ENCODE data around the gene YPEL1.
"Not testable (repeated sequence)": the region's sequence is repeated elsewhere in the genome, so short reads cannot be mapped to it uniquely, and the experiment has no call there.

YPEL1 gene

DNA sequence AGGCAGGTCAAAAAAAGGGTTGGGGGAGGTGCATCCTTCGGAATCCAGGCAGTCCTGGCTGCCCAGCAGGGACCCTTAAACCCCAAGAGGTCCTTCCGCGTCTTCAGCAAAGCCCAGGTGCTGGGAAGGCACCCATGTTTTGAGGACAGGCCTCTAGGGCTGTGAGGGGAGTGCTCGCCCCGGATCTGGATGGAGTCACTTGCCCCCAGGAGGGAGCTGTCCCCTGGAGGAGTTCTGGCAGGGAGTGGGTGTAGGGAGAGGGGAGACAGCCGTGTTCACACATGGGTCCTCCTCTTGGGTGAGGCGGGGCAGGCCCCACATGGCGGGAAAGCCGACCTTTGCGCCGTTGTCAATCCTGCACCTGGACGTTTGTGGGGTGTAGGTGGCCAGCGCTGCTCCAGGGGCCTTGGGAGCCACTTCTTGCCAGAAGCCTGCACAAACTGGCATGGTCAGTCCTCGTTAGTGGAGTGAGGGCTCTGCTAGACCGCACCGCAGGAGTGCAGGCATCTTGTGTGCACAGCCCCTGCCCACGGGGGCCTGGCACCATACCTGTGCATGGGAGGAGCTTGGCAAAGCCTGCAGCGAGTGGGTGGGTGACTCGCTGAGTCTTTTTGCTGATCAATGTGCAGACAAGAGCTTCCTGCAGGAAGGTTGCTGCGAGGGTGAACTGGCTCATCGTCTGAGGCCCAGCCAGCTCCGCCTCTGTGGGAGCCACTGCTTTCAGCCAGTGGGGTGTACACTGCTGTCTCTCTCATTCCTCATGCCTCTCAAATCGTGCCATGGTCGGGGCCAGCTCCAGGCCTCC, 53.8 kb downstream of the YPEL1 start:
- Mint-ChIP-seq H3K27ac (no peak overlapping the region), H3K27me3 (ENCODE audit: low read depth) (no peaks in the 10 kb centered on the region), H3K4me1 (ENCODE audit: low read depth) (no peaks in the 10 kb centered on the region), H3K9me3 (no peaks in the 10 kb centered on the region), H3K4me3 (no peak overlapping the region), H3K36me3 (ENCODE audit: low read depth) (peaks cover 3% of the 10 kb centered on the region)

DNA sequence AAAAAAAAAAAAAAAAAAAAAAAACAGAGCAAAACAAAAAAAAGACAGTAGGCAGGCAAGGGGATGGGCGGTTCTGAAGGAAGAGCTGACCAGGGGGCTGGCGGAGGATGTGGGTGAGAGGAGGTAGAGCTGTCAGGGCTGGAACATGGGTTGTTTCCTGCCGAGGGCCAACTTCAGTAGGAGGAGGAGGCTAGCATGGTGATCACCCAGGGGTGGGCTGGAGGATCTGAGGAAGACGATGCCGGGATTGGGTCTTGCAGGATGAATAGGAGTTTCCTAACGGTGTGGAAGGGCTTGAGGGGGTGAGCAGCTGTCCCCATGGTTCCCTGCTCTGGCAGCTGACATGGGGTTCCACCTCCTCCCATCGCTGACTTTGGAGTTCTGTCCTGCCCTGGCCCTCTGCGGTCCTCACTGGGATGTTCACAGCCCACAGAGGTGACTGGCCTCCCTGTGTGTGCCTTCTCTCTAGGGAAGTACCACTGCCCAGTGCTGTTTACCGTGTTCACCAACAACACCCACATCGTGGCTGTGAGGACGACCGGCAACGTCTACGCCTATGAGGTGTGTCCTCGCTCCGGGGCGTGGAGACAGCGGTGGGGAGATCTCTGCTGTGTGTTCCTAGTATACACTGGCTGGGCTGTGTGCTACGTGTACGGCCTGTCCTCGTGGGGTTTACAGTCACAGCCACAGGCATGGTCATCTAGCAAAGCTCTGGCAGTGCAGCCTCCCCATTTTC, 54.6 kb downstream of the YPEL1 start:
- Mint-ChIP-seq H3K9me3 (no peaks in the 10 kb centered on the region), H3K36me3 (ENCODE audit: low read depth) (peaks cover 3% of the 10 kb centered on the region), H3K27me3 (ENCODE audit: low read depth) (no peaks in the 10 kb centered on the region), H3K4me1 (ENCODE audit: low read depth) (no peaks in the 10 kb centered on the region), H3K27ac (no peak overlapping the region), H3K4me3 (no peak overlapping the region)

DNA sequence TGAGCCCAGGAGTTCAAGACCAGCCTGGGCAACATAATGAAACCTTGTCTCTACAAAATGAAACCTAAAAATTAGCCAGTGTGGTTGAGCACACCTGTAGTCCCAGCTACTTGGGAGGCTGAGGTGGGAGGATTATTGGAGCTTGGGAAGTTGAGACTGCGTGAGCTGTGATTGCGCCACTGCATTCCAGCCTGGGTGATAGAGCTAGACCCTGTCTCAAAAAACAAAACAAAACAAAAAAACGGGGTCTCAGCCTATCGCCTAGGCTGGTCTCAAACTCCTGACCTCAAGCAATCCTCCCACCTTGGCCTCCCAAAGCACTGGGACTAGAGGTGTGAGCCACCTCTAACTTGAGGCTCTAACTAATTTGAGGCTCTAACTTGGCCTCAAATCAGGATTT, 56.2 kb downstream of the YPEL1 start:
- H3K27me3 Mint-ChIP-seq (ENCODE audit: low read depth), result no peaks in the 10 kb centered on the region
- H3K27ac Mint-ChIP-seq, result no peak overlapping the region
- peaks cover 3% of the 10 kb centered on the region for H3K36me3 Mint-ChIP-seq (ENCODE audit: low read depth)
- no peaks in the 10 kb centered on the region for H3K4me1 Mint-ChIP-seq (ENCODE audit: low read depth)
- no peak overlapping the region for H3K4me3 Mint-ChIP-seq
- H3K9me3 Mint-ChIP-seq, result no peaks in the 10 kb centered on the region

DNA sequence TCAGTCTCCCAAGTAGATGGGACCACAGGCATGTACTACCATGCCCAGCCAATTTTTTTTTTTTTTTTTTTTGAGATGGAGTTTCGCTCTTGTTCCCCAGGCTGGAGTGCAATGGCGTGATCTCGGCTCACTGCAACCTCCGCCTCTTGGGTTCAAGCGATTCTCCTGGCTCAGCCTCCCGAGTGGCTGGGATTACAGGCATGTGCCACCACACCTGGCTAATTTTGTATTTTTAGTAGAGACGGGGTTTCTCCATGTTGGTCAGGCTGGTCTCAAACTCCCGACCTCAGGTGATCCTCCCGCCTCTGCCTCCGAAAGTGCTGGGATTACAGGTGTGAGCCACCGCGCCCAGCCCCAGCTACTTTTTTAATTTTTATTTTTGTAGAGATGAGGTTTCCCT, 56.8 kb downstream of the YPEL1 start:
- H3K36me3 Mint-ChIP-seq (ENCODE audit: low read depth); H3K27ac Mint-ChIP-seq; H3K4me3 Mint-ChIP-seq; H3K27me3 Mint-ChIP-seq (ENCODE audit: low read depth); H3K4me1 Mint-ChIP-seq (ENCODE audit: low read depth); H3K9me3 Mint-ChIP-seq: not testable (repeated sequence)

DNA sequence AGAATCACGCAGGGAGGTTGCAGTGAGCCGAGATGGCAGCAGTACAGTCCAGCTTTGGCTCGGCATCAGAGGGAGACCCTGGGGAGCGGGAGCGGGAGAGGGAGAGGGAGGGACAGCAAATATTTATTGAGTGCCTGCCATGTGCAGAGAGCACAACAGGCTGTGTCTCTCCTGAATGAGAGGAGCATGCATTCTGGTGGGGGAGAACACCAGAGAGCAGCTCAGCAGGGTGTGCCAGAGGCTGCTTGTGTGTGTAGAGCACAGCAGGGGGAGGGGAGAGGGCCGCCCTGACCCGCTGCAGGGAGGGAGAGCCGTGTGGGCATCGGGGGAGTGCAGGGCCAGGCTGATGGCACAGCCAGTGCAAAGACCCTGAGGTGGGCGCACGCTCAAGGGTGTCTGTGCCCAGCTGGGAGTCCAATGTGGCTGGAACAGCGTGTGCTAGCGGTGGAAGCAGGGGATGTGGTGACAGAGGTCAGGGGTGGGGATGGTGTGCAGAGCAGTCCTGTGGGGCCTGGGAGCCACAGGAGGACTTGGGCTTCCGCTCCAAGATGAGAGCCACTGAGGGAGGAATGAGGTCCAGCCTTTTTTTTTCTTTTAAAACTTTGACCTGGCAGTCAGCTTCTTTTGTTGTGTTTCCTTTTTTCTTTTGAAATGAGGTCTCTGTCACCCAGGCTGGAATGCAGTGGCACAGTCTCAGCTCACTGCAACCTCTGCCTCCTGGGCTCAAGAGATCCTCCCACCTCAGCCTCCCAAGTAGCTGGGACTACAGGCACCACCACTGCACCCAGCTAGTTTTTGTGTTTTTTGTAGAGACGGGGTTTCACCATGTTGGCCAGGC, 57.8 kb downstream of the YPEL1 start:
- Mint-ChIP-seq H3K4me3 (no peak overlapping the region), H3K9me3 (no peaks in the 10 kb centered on the region), H3K27me3 (ENCODE audit: low read depth) (no peaks in the 10 kb centered on the region), H3K36me3 (ENCODE audit: low read depth) (peaks cover 9% of the 10 kb centered on the region), H3K27ac (no peak overlapping the region), H3K4me1 (ENCODE audit: low read depth) (no peaks in the 10 kb centered on the region)

DNA sequence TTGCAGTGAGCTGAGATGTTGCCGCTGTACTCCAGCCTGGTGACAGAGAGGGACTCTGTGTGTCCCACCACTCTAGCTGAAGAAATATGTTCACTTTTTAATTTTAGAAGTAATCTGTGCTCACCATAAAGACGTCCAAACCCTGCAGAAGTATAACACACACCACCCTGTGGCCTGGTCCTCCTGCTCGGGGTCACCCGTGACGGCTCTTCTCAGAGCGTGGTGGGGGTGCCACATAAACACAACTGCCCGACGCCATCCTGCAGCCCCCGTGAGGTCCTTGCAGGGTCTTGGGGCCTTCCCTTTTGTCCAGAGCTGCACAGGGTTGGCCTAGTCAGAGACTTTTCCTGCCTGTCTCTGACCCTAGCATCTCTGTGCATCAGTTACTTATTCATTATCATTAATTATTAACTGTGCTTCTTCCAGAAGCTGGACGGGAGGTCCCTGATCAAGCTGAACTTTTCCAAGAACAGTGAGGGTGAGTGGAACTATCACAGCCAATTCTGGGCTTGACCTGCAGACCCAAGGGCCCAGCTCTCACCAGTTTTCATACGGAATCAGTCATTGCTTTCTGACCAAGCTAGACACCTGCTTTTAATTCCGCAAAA, 60.9 kb downstream of the YPEL1 start:
- H3K4me3 Mint-ChIP-seq, result no peak overlapping the region
- peaks cover 27% of the 10 kb centered on the region for H3K36me3 Mint-ChIP-seq (ENCODE audit: low read depth)
- no peaks in the 10 kb centered on the region for H3K9me3 Mint-ChIP-seq
- H3K4me1 Mint-ChIP-seq (ENCODE audit: low read depth), result no peaks in the 10 kb centered on the region
- H3K27ac Mint-ChIP-seq, result no peak overlapping the region
- H3K27me3 Mint-ChIP-seq (ENCODE audit: low read depth), result no peaks in the 10 kb centered on the region

DNA sequence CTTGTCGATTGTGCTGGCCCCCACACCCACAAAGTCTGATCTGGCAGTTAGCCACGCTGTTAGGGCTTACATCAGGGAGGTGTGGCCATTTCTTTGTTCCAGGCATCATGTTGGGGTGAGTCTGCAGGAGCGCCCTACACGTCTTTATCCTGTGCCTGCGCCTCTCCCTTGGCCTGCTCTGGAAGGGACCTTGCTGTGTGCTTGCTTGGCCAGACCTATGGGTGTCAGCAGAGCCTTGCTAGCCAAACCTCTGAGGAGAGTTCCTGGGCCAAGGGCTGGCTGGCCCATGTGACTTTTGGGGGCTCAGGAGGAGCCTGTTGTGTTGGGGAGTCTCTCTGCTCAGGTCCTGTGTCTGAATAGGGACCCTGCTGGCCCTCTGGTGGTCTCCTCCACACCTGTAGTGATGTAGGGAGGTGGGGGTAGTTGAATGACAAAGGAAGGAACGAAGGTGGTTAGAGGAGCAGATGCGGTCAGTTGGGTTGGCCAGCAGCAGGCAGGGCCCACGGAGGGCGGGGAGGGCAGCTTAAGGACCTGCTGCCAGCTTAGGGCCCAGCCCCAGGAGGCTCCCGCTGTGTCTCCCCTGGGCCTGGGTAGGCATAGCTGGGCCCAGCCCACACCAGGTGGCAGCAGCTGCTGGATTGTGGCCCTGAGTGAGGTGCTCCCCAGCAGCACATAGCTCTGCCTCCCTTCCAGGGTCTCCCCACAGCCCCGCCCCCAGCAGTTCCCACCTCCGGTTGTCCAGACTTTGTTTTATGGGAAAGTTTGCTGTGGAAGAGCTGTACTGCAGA, 61.9 kb downstream of the YPEL1 start:
- H3K4me1 Mint-ChIP-seq (ENCODE audit: low read depth), result peaks cover 2% of the 10 kb centered on the region
- no peak overlapping the region for H3K27ac Mint-ChIP-seq
- H3K36me3 Mint-ChIP-seq (ENCODE audit: low read depth), result peaks cover 29% of the 10 kb centered on the region
- no peaks in the 10 kb centered on the region for H3K9me3 Mint-ChIP-seq
- H3K27me3 Mint-ChIP-seq (ENCODE audit: low read depth), result no peaks in the 10 kb centered on the region
- H3K4me3 Mint-ChIP-seq, result no peak overlapping the region

DNA sequence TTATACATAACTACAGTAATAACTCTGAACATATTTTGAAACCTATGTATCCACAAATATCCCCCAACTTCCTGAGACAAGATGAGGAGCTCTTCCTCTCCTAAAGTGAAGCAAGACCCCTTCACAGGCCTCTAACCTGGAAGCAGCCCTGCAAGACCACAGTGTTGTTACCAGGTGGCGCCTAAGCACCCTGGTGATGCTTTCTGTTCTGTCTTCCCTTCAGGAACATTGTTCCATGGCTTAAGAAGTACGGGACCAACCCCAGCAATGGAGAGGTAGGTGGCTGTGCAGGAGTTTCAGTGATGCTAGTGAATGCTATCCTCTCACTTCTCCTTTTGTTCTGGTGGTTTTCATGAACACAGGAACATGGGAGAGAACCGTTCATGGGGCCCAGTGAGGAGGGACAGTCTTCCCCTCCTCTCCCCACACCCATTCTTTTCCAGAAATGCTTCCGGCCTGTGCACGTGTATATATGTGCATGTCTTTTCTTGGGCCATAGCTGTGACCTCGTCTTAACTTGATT, 63.4 kb downstream of the YPEL1 start:
- no peak overlapping the region for H3K4me3 Mint-ChIP-seq
- H3K4me1 Mint-ChIP-seq (ENCODE audit: low read depth), result peaks cover 6% of the 10 kb centered on the region
- no peaks in the 10 kb centered on the region for H3K9me3 Mint-ChIP-seq
- no peak overlapping the region for H3K27ac Mint-ChIP-seq
- H3K36me3 Mint-ChIP-seq (ENCODE audit: low read depth), result peaks cover 29% of the 10 kb centered on the region
- H3K27me3 Mint-ChIP-seq (ENCODE audit: low read depth), result no peaks in the 10 kb centered on the region

DNA sequence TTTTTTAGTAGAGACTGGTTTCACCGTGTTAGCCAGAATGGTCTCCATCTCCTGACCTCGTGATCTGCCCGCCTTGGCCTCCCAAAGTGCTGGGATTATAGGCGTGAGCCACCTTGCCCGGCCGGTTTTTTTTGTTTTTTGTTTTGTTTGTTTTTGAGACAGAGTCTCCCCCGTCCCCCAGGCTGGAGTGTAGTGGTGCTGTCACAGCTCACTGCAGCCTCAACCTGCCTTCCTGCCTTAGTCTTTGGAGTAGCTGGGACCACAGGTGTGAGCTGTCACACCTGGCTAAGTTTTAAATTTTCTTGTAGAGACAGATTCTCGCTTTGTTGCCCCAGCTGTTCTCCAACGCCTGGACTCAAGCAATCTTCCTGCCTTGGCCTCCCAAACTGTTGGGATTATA, 66.6 kb downstream of the YPEL1 start:
- no peaks in the 10 kb centered on the region for H3K27me3 Mint-ChIP-seq (ENCODE audit: low read depth)
- H3K27ac Mint-ChIP-seq, result peak overlapping the region; percentile 36
- H3K4me1 Mint-ChIP-seq (ENCODE audit: low read depth), result peaks cover 14% of the 10 kb centered on the region
- H3K4me3 Mint-ChIP-seq, result peak overlapping the region; percentile 44
- H3K9me3 Mint-ChIP-seq, result no peaks in the 10 kb centered on the region
- peaks cover 26% of the 10 kb centered on the region for H3K36me3 Mint-ChIP-seq (ENCODE audit: low read depth)

DNA sequence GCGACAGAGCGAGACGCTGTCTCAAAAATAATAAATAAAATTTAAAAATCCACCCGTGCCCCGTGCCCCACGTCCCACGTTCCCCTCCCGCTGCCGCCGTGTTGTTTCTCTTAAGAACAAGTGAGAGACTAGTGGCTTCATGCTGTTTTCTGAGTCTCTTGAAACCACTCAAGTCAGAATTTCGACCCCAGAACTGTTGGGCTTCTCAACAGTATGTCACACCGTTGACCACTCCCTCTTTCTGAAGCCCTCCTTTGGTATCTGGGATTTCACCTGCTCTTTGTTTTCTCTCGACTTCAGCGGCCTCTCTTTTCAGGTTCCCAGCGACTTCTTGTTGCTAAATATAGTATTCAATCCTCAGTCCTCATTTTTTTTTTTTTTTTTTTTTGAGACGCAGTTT, 68.8 kb downstream of the YPEL1 start:
- no peaks in the 10 kb centered on the region for H3K9me3 Mint-ChIP-seq
- no peaks in the 10 kb centered on the region for H3K27me3 Mint-ChIP-seq (ENCODE audit: low read depth)
- H3K36me3 Mint-ChIP-seq (ENCODE audit: low read depth), result peaks cover 12% of the 10 kb centered on the region
- H3K27ac Mint-ChIP-seq, result peak overlapping the region; percentile 80
- H3K4me3 Mint-ChIP-seq, result peak overlapping the region; percentile 92
- H3K4me1 Mint-ChIP-seq (ENCODE audit: low read depth), result peaks cover 14% of the 10 kb centered on the region

DNA sequence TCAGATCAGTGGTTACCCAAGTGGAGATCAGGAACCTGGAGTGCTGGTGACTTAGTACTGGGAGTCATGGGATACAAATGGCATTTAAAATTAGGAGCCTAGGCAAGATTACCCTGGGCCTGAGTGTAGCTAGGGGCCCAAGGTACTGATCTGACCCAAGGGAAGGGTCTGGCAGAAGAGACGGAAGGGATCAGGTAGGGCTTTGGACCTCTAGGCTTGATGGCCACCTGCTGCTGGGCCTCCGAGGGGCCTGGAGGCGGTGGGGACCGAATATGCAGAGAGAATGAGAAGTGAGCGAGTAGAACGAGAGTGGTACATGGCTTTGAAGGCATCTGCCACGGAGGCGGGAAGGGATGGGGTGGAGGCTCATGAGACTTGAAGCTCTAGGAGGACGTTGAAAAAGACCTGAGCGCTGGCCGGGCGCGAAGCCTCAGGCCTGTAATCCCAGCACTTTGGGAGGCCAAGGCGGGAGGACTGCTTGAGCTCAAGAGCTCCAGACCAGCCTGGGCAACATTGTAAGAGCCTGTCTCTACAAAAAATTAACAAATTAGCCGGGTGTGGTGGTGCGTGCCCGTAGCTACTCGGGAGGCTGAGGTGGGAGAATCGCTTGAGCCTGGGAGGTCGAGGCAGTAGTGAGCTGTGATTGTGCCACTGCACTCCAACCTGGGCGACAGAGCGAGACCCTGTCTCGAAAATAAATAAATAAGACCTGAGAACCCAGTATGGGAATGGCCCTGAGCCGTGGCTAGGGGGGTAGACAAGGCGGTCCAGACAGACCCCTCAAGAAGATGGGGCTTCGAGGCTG, 70.3 kb downstream of the YPEL1 start:
- Mint-ChIP-seq H3K27me3 (ENCODE audit: low read depth) (no peaks in the 10 kb centered on the region), H3K9me3 (no peaks in the 10 kb centered on the region), H3K36me3 (ENCODE audit: low read depth) (peaks cover 5% of the 10 kb centered on the region), H3K27ac (peak overlapping the region; percentile 92), H3K4me3 (peak overlapping the region; percentile 92), H3K4me1 (ENCODE audit: low read depth) (peaks cover 14% of the 10 kb centered on the region)

DNA sequence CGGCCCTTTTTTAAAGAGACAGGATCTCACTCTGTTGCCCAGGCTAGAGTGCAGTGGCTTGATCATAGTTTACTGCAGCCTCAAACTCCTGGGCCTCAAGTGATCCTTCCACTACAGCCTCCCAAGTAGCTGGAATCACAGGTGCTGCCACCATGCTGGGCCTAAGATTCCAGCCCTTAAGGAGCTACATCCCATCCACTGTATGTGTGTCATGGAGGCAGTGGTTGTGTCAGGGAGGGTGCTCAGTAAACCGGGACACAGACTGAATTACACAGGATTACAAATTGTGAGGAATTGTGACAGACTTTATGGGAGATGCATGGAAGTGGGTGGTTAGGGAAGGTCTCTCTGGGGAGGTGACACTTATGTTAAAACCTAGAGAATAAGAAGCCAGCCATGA, 71.9 kb downstream of the YPEL1 start:
- Mint-ChIP-seq H3K27ac (peak overlapping the region; percentile 38), H3K4me1 (ENCODE audit: low read depth) (peaks cover 12% of the 10 kb centered on the region)

DNA sequence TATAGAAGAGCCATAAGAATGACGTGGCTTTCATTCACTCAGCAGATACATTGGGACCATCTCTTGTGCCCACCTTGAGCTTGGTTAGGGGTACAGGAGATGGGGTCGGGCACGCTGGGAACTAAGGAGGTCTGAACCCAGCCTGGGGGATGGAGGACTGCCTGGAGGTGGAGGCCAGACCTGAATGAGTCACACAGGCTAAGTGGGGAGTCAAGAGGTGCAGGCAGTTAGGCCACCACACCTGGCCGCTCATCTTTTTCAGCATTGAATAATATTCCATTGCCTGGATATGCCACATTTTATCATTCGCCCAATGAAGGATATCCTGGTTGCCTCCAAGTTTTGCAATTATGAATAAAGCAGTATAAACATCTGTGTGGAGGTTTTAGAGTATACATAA, 73.6 kb downstream of the YPEL1 start:
- no peak overlapping the region for H3K4me3 Mint-ChIP-seq
- no peak overlapping the region for H3K27ac Mint-ChIP-seq
- no peaks in the 10 kb centered on the region for H3K27me3 Mint-ChIP-seq (ENCODE audit: low read depth)
- H3K9me3 Mint-ChIP-seq, result no peaks in the 10 kb centered on the region
- no peaks in the 10 kb centered on the region for H3K36me3 Mint-ChIP-seq (ENCODE audit: low read depth)
- H3K4me1 Mint-ChIP-seq (ENCODE audit: low read depth), result peaks cover 9% of the 10 kb centered on the region

More for the DNA sequence above, 71.9 kb downstream of the YPEL1 start:
- H3K36me3 Mint-ChIP-seq (ENCODE audit: low read depth), result no peaks in the 10 kb centered on the region
- no peaks in the 10 kb centered on the region for H3K27me3 Mint-ChIP-seq (ENCODE audit: low read depth)
- H3K4me3 Mint-ChIP-seq, result peak overlapping the region; percentile 14
- H3K9me3 Mint-ChIP-seq, result no peaks in the 10 kb centered on the region

All from T-helper 1 cell treated with Interleukin-12 subunit alpha and Interleukin-12 subunit beta and Interleukin-4 antibody, amounts not matched to agents 30 μg/mL and 1 μg/mL, for 36 hours (primary cell).